Left renal pelvis (tissue), 4 donors: ENCODE measurements around the gene BTBD1. TPM values are rescaled to one million over a fixed set of nuclear protein-coding genes. Genes with fewer than 3 reads are reported as not detected.
"Not testable (repeated sequence)": the region's sequence is repeated elsewhere in the genome, so short reads cannot be mapped to it uniquely, and the experiment has no call there.

Experiments
- DNase-seq, 4 donors: peaks; one replicate each; pipeline ENCODE4 v3.0.0-alpha.2; 2013; ENCODE audit warnings: low read depth in 4 of 4, low spot score in 3 of 4
- polyA plus RNA-seq, 4 donors: library from polyadenylated mRNA; unstranded; fragments of 120-200 nt; gene quantifications; one replicate each; pipeline ENCODE4 v1.2.1, GENCODE V29; 2013; ENCODE audit not compliant: insufficient read length in 4 of 4

BTBD1 gene
- polyA plus RNA-seq, 4 donors = 59.9 to 87.0 (median 66.5) TPM

DNA sequence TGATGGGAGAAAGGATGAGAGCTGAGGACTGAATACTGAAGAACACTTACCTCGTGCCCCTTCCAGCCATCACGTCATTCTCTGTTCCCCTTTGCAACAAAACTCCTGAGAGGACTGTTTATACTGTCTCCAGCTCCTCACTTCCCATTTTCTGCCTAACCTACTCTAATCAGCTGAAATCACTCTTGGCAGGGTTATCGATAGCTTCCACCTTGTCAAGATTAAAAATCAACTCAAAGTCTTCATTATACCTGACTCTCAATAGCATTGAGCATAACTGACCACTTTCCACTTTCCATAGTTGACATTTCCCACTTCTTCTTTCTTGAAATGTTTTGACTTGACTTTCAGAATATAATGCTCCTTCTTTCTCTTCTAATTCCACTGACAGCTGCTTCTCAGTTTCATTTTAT lies 4.3 kb downstream of the BTBD1 start:
- DNase-seq = no peak

DNA sequence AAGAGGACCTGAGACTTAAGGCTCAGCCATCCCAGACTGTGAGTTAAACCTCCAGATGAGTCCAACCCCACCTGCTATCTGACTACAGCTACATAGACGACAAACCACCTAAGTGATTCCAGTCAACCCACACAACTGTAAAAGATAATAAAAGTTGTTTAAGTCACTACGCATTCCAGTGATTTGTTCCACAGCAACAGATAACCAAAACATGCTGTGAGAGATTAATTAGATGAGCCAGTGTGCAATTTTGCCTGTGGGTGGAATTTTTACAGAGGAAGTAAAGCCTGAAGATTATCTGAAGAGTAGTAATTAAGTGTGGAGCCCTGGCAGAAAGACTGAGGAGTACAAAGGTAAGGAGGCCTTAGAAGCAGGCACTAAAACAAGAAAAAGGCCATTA lies 5.4 kb downstream of the BTBD1 start:
- DNase-seq = peak in 1 of 4 donors; percentile 16

DNA sequence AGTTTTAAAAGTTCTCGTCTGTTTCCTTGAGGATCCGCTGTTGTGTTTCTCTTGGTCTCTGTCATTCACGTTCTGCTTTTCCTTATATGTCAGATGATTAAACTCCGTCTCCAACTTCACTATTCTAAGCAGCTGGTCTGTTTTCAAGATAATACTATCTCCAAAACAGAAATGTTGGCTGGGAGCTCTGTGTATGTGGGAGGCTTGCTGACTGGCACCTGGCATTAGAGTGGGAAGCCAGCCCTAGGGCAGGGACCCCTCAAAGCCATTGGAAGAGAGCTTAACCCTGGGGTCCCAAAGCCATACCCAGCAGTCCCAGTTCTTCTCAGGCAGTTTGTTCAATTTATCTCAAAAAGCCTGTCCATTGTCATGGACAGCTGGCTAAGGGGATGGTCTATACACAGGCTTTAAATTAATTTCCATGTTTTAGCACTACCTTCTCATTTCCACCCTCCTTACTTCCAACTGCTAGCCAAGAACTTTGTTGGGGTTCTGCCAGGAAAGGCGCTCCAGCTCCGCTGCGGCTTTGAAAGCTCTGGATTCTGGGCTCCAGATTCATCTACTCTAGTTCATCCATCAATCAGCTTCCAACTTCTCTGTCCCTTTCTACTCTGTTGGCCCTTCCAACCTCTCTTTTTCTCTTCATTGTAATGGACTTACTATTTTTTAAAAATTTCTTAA lies 9.2 kb downstream of the BTBD1 start:
- DNase-seq = no peak

DNA sequence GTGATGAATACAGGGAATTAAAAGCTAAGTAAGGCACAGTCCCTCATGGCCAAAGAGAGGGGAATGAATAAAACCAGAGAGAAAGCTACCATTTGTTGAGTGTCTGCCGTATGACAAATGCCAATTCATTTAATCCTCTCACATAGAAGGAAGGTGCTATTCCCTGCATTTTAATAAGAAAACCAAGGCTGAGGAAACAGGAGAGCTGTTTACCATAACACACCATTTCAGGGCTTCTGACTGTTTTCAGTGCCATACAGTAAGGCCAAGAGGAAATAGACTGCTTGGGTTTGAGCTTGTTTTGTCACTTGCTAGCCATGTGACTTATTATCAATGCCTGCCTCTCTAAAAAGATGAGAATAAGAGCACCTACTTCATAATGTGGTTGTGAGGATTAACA lies 10.1 kb downstream of the BTBD1 start:
- no peak for DNase-seq

DNA sequence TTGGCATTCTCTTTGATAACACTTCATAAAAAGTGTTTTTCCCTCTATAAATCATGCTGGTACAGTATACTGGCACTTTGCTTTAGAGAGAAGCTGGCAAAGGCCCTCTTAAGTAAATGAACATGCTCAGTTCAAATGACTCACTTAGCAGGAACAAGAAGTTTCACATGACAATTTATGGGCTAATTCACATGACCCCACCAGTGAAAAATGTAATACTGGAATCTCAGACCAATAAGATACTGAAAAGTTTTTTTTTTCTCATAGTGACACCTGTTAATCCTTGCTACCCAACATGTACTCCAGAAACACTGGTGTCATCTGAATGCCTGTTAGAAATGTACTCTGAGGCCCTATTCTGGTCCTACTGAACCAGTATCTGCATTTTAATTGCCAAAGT lies 13.9 kb downstream of the BTBD1 start:
- no peak for DNase-seq

DNA sequence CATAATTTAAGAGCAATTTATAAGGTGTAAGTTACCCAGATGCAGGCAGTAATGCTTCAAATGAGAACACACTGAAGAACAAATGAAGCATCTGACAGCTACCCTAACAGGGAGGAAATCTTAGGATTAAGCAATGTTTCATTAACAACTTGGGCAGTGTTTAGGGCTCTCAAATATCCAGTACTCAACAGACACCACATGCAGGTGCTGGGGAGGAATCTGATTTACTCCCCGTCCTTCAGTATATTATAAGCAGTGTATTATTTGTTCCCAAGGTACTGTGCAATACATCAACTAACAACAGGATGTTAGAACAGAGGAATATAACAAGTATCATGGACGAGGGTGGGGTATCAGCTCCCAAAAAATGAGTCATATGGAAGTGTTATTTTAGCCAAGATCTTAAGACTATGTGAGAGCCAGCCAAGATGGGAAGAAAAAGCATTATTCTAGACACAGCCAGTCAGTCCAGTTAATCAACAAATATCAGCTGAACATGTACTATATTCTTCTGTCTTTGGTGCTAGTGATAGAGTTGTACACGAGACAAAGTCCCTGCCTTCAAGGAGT lies 20.4 kb downstream of the BTBD1 start:
- no peak for DNase-seq

DNA sequence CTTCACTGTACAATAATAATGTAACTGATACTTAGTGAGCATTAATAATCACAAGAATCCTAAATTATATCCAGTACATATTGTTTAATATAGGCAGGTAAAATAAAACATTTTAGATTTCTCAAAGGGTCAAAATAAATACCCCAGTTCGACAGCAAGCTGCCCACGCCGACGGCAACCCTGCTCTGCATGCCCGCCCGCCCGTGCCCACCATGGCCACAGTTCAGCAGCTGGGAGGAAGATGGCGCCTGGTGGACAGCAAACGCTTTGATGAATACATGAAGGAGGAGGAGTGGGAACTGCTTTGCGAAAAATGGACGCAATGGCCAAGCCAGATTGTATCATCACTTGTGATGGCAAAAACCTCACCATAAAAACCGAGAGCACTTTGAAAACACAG lies 22.9 kb downstream of the BTBD1 start:
- no peak for DNase-seq

DNA sequence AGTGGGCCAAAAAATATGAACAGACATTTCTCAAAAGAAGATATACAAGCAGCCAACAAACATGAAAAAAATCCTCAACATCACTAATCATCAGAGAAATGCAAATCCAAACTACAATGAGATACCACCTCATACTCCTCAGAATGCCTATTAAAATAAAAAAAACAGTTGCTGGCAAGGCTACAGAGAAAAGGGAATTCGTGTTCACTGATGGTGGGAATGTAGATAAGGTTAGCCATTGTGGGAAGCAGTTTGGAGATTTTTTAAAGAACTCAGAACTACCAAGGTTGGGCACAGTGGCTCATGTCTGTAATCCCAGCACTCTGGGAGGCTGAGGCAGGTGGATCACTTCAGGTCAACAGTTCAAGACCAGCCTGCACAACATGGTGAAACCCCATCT lies 27.8 kb downstream of the BTBD1 start:
- no peak for DNase-seq

DNA sequence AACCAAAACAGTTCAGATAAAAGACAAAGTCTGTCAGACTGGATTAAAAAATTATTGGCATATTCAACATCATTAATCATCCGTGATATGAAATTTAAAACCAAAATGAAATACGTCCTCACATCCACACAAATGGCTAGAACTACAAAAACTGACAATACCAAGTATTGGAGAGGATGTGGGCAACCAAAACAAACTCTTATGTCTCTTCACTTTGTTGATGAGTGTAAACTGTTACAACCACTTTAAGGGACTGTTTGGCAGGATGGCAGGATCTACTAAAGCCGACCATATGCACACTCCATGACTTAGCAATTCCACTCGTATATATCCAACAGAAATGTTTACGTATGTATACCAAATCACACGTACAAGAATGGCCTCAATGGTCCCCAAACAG lies 30.8 kb downstream of the BTBD1 start:
- DNase-seq = no peak

DNA sequence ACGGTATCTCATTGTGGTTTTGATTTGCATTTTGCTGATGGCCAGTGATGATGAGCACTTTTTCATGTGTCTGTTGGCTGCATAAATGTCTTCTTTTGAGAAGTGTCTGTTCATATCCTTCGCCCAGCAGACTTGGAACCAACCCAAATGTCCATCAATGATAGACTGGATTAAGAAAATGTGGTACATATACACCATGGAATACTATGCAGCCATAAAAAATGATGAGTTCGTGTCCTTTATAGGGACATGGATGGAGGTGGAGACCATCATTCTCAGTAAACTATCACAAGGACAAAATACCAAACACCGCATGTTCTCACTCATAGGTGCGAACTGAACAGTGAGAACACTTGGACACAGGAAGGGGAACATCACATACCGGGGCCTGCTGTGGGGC lies 35.8 kb downstream of the BTBD1 start:
- DNase-seq = not testable (repeated sequence)

DNA sequence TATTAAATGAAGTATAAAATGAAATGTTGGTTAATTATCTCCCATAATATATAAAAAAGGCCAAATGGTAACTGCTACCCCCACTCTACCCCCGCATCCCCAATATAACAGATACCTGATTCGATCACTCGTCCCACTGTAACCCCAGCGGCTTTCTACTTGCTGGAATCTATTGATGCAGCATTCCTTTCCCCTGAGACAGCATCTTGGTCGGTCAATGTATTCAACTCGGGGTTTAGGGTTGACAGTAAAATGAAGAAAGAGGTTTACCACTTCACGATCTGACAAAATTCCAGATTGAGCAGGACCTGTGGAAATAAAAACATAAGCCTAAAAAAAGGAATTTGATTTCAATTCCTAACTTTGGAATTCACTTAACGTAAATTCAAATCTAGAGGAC lies 37.0 kb downstream of the BTBD1 start:
- no peak for DNase-seq

DNA sequence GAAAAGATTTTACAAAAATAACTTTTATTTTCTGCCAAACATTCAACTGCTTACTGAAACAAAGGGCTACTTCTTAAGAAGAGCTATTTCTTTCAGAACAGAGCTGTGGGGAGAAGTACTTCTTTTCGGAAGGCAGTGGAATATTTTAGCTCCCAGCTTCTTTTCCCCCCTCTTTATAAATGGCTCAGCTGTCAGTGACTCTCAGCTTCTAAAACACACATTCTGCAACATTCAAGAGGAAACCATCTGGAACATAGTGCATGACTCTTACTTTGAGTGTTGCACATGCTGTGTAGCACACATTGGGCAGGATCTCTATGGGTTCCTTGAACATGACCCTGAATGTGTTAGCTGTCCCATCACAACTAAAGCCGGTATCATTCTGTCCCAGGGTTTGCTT lies 48.6 kb downstream of the BTBD1 start:
- no peak for DNase-seq

DNA sequence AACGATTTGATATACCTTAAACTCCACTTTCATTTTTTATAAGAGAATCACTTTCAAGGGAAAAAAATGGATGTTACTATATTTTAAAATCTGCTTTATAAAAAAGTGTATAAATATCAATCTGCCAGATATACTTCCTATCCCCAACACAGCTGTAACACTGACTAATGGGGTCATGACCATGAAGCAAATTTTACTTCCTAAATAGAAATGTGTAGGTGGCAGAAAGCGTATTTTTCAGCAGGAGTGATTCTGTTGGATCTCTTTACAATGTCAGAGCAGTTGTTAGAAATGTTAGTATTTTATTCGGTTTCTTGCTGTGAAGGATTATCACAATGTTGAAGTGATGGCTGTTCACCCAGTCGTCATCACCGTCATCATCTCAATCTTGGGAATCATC lies 50.1 kb downstream of the BTBD1 start:
- no peak for DNase-seq

DNA sequence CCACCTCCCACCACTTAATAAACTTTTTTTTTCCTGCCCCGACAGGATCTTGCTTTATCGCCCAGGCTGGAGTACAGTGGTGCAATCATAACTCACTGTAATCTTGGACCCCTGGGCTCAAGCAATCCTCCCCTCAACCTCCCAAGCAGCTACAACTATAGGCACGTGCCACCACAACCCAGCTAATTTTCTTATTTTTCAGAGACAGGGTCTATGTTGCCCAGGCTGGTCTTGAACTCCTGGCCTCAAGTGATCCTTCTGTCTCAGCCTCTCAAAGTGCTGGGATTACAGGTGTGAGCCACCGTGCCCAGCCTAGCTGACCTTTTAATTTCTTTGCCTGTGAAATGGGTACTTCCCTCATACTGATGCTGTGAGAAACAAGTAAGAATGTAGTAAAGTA lies 51.7 kb downstream of the BTBD1 start:
- no peak for DNase-seq

DNA sequence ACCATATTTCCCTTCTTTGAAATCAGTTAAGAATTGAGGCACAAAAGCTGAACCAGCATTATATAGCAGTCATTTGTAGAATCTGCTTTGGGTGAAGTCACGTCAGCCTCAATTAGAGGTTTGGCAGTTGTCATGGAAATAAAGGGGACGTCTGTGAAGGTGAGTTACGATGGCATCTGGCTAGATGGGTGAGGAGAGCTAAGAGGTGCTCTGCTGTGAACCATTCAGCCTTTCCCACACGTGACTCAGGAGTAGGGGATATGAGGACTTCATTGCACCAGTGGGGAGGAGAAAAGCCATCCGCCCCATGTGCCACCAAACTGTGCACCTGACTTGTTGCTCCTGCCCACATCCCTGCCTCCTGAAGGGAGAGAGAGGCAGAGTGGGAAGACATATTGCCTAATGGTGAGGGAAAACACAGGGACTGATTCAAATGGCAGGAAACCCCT lies 52.8 kb downstream of the BTBD1 start:
- no peak for DNase-seq

DNA sequence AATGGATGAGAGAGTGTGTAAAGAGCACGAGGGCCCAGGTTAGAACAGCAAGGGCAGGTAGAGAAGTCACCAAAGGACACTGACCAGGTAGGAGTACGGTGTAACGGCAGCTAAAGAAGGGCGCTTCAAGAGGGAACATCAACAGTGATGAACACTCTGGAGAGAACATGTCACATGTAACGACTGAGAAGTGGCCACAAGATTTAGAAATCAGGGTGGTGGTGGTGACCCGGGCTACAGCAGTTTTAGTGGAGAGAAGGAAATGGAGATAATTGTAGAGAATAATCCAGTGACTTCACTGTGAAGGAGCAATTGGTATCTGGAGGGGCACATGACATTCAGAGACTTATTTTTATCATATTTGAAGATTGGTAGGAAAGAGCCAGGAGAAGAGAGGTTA lies 54.4 kb downstream of the BTBD1 start:
- no peak for DNase-seq

DNA sequence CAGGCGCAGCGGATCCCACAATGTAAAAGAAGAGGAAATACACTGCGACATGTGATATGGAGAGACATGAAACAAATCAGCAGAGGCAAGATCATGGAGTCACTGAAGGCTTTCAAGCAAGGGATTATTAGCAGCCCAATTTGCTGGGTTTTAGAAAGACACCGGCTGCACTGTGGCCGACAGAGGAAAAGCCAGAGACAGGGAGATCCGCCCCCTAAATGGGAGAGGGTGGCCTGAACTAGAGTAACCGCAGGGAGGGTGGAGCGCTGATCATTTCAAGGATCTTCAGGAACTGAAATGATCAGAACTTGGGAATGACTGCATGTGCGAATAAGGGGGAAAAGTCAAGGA lies 55.0 kb downstream of the BTBD1 start:
- DNase-seq = no peak

DNA sequence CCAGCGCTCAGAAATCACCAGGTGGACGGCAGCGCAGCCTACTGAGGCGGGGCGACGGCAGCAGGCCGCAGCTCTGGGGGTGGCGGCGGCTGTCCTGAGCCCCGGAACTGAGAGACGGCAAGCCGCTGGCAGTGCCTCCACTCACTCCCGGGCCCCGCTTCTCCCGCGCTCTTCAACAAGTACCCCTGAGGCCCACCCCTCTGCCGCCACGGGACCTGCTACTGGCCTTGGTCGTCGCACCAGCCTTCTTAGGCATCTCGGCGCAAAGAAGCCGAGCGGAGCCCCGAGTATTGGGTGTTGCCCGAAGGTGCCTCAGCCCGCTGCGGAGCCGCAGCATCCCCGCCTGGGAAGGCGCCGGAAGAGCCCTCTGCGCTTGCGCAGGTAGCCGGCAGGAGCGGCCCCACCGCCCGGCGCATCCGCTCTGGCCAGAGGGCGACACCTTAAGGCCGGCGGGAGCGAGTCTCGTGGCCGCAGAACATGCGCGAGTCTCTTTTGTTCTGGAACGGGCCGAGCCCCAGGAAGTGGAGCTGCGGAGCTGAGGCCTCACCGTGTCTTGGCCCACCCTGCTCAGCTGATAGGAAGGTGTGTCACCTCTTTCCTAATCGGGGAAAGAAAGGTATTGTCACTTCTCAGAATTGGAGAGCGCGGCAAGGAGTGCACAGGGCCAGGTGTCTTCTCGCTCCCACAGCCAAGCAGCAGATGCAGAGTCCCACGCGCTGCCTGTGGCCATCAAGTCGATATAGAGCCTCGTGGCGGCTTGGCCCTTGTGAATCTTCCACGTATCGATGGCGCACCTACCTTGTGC lies 55.6 kb downstream of the BTBD1 start, which contains the start of gene C15orf40:
TSS of gene C15orf40 (minus strand) at position 369 of the 805 bp plus-strand sequence. CDS start at position 337, 32 bp downstream.
- peak; percentile 79 to 85 (median 82) for DNase-seq

DNA sequence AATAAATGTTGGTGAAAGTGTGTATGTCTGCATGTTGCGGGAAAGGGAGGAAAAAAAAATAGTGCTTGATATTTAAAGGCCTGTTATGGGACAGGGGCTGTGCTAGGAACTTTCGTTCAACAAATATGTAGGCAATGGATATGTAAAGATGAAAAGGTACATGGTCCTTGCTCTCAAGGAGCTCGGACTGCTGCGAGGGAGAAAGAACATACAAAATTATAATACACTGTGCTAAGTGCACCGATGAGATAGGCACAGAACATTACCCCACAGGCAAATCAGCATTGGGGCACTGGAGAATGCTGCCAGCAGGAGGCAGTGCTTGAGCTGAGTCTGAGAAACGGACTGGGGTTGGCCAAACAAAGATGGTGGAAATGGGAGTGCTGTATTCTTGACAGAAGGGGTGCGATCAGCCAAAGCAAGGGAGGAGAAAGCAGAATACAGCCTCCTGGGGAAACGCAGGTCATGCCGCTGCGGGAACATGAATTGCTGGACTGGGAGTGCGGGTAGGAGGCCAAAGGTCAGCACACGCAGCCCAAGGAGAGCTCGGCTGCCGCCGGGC lies 56.3 kb downstream of the BTBD1 start:
- peak in 3 of 4 donors; percentile 49 to 59 (median 54) for DNase-seq

DNA sequence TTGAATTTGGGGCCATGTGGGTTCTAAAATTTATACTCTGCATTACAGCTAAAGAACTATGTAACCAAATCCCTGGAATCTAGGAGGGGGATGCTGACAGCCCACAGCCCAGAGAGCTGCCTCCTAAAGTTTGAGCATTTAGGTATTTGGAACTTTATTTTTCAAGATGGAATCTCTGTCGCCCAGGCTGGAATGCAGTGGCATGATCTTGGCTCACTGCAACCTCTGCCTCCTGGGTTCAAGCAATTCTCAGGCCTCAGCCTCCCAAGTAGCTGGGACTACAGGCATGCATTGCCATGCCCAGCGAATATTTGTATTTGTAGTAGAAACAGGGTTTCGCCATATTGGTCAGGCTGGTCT lies 66.4 kb downstream of the BTBD1 start:
- not testable (repeated sequence) for DNase-seq

DNA sequence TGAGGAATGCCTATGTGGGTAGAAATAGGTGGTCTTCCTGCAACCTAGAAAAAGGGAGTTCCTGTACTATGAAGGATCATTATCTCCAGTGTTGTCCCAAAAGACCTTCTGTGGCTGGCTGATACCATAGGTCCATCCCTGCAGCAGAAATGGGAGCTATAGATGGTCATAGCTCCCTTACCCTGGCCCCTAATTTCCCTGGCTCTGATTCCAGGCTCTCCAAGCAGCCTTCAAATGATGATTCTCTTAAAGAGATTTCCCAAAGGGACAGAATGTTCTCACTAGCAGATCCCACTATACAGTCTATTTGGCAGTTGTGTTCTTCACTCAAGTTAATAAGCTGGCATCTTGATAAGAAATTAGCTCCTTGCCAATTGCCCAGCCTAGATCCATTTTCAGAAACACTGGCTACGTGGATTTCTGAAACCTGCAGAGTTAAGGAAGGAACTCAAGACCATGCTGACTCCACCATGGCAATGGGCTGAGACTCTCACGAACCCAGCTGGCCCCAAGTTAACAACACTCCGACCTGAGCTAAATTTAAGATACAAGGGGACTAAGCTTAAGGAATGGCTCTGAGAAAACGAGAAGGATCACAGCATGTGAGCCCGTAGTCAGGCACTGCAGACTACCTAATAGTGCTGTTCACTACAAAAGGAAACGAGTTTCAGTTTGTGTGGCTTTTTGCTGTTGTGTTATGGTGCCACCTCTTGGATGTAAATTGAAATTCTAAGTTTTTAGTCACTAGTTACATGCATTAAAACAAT lies 67.0 kb downstream of the BTBD1 start:
- peak in 1 of 4 donors; percentile 39 for DNase-seq
